ENCODE measurements around the gene FBXW9. TPM values are rescaled to one million over a fixed set of nuclear protein-coding genes. Genes with fewer than 3 reads are reported as not detected.

Gene FBXW9
- total and polyA plus RNA-seq, 2 of the 8 experiments (the other 6 are each of a cell fraction or from before 2014, with no cell fraction given), result 10.8 to 30.1 TPM

DNA sequence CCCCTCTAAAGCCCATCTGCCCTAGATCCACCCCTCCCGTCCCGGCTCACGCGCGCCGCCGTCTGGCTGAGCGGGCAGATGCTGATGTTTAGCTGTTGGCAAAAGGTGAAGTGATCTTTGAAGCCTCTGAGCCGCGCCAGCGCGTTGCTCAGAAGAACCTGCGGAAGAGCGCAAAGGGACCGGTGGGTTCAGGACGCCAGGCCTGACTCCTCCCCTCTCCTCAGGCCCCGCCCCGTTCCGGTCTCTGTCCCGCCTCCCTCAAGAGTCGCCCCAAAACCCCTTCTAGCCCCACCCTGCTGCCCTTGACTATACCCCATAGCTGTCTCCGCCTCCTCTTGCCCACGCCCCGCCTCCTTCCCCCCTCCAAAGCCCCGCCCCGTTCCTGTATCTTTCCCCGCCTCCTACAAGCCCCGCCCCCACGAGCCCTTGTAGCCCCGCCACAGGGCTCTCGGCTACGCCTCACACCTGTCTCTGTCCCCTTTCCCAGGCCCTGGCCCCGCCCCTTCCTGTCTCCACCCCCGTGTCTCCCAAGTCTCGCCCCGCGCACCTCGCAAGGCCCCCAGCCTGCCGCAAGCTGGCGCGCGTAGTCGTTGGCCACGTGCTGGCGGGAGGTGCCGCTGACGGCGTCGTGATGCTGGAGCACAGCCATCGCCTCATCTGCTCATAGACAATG lies 39.4 kb downstream of the FBXW9 start (continued):
- TF ChIP-seq TAF7 (optimal IDR thresholded peaks at IDR 0.05; ENCODE audit: borderline replicate concordance, low read depth, low read length) (no peak), RAD21 (IDR thresholded peaks at IDR 0.05 in 1 of 2, conservative IDR thresholded peaks at IDR 0.05 in 1 of 2; ENCODE audit: low read depth in 2 of 2, low read length in 2 of 2) (peak; percentile 50 to 55; a peak in 3 of 4 replicates), CHD7 (IDR thresholded peaks at IDR 0.05; ENCODE audit: insufficient replicate concordance, low read length) (no peak), SUZ12 (IDR thresholded peaks at IDR 0.05; ENCODE audit: low read length) (no peak), HDAC6 (IDR thresholded peaks at IDR 0.05; ENCODE audit: low read depth, low read length) (no peak), SIN3A (conservative IDR thresholded peaks at IDR 0.05 in 1 of 2, IDR thresholded peaks at IDR 0.05 in 1 of 2; ENCODE audit: low read depth in 1 of 2, low read length in 2 of 2) (no peak), POLR2AphosphoS5 (IDR thresholded peaks at IDR 0.05; ENCODE audit: low read depth, low read length) (no peak), SIRT6 (IDR thresholded peaks at IDR 0.05; ENCODE audit: low read length) (no peak), CHD2 (IDR thresholded peaks at IDR 0.05; ENCODE audit: low read length) (no peak)

Measured in H1 (cell line).